ENCODE data around the gene PSMD3.
"Not testable (repeated sequence)": the region's sequence is repeated elsewhere in the genome, so short reads cannot be mapped to it uniquely, and the experiment has no call there.

The PSMD3 gene

GRCh38 chr17:40000161-40000560 is 19.6 kb downstream of the PSMD3 start:
- DNase-seq: no peak

- not testable (repeated sequence) for DNase-seq
Observed at GRCh38 chr17:40001335-40001734, 20.7 kb downstream of the PSMD3 start.

GRCh38 chr17:40004072-40004471 is 23.5 kb downstream of the PSMD3 start:
- DNase-seq: no peak

- DNase-seq: no peak
Observed at GRCh38 chr17:40004712-40005111, 24.1 kb downstream of the PSMD3 start.

- no peak for DNase-seq
Observed at GRCh38 chr17:40005520-40005919, 24.9 kb downstream of the PSMD3 start.

- not testable (repeated sequence) for DNase-seq
Observed at GRCh38 chr17:40010946-40011500, 30.4 kb downstream of the PSMD3 start.

- DNase-seq: not testable (repeated sequence)
Observed at GRCh38 chr17:40012017-40012647, 31.5 kb downstream of the PSMD3 start.

GRCh38 chr17:40014375-40014980 is 33.9 kb downstream of the PSMD3 start:
- DNase-seq: no peak

GRCh38 chr17:40015005-40015997 is 34.7 kb downstream of the PSMD3 start, which contains the start of gene CSF3:
TSS of gene CSF3 (plus strand) at chr17:40015440. CDS start at chr17:40015475, 35 bp downstream.
- DNase-seq: no peak

GRCh38 chr17:40015998-40016985 is 35.7 kb downstream of the PSMD3 start:
- DNase-seq: no peak

- no peak for DNase-seq
Observed at GRCh38 chr17:40017422-40018080, 36.9 kb downstream of the PSMD3 start.

- DNase-seq: no peak
Observed at GRCh38 chr17:40018211-40019121, 37.9 kb downstream of the PSMD3 start.

GRCh38 chr17:40019140-40019991 is 38.8 kb downstream of the PSMD3 start:
- DNase-seq: no peak

- no peak for DNase-seq
Observed at GRCh38 chr17:40020146-40020545, 39.5 kb downstream of the PSMD3 start.

GRCh38 chr17:40021451-40021971 is 40.9 kb downstream of the PSMD3 start:
- DNase-seq: no peak

GRCh38 chr17:40022497-40022896 is 41.9 kb downstream of the PSMD3 start:
- no peak for DNase-seq

- DNase-seq: no peak
Observed at GRCh38 chr17:40022961-40023541, 42.4 kb downstream of the PSMD3 start.

GRCh38 chr17:40023590-40024292 is 43.1 kb downstream of the PSMD3 start:
- no peak for DNase-seq
